ENCODE measurements around the gene TCF4.

DNA sequence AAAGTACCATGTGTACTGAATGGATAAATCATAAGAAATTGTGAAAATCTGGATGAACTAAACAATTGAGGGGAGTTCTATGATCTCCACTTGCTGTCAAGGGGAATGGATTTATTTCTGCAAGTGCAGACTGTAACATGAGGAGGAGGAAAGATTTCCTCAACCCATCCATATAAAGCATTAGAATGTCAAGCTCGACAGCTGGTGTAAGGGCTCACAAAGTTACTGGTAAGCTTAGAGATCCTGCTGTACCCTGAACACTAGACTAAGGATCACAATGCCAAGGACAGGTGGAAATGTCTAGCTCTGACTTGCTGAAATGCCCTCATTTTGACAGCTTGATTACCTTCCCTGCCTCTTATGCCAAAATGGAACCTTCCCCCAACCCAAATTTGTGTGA lies 125.3 kb downstream of the TCF4 start:
- TF ChIP-seq, protein P1, sequence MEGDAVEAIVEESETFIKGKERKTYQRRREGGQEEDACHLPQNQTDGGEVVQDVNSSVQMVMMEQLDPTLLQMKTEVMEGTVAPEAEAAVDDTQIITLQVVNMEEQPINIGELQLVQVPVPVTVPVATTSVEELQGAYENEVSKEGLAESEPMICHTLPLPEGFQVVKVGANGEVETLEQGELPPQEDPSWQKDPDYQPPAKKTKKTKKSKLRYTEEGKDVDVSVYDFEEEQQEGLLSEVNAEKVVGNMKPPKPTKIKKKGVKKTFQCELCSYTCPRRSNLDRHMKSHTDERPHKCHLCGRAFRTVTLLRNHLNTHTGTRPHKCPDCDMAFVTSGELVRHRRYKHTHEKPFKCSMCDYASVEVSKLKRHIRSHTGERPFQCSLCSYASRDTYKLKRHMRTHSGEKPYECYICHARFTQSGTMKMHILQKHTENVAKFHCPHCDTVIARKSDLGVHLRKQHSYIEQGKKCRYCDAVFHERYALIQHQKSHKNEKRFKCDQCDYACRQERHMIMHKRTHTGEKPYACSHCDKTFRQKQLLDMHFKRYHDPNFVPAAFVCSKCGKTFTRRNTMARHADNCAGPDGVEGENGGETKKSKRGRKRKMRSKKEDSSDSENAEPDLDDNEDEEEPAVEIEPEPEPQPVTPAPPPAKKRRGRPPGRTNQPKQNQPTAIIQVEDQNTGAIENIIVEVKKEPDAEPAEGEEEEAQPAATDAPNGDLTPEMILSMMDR (IDR thresholded peaks at IDR 0.05): no peak
- TF ChIP-seq POLR2A (IDR thresholded peaks at IDR 0.05): no peak
